Measurements from ENCODE around the gene KRT37.

DNA sequence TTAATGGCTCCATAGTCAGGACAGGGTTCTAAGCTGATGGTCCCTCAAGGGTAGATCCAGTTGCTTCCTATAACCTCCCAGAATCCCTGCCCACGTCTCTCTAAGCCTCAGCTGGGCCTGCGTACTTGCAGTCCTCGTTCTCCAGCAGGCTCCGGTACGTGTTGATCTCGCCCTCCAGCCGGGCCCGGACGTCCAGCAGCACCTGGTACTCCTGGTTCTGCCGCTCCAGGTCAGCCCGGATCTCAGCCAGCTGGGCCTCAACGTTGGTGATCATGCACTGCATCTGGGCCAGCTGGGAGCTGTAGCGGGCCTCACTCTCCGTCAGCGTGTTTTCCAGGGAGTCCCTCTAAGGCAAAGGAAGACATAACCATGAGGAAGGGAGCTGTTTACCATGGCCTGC, 38.3 kb upstream of the KRT37 start:
- TF ChIP-seq PATZ1 (CRISPR knock-in tag; IDR thresholded peaks at IDR 0.05; ENCODE audit: borderline replicate concordance) (no peak), CSDC2 (CRISPR knock-in tag; IDR thresholded peaks at IDR 0.05) (no peak), ZNF565 (CRISPR knock-in tag; conservative IDR thresholded peaks at IDR 0.05; ENCODE audit: low read depth) (no peak), ISL1 (CRISPR knock-in tag; IDR thresholded peaks at IDR 0.05) (no peak), ZNF8 (CRISPR knock-in tag; IDR thresholded peaks at IDR 0.05) (no peak), ARNTL (CRISPR knock-in tag; IDR thresholded peaks at IDR 0.05; ENCODE audit: borderline replicate concordance, low read depth) (no peak)
- TF ChIP-seq, protein P1, sequence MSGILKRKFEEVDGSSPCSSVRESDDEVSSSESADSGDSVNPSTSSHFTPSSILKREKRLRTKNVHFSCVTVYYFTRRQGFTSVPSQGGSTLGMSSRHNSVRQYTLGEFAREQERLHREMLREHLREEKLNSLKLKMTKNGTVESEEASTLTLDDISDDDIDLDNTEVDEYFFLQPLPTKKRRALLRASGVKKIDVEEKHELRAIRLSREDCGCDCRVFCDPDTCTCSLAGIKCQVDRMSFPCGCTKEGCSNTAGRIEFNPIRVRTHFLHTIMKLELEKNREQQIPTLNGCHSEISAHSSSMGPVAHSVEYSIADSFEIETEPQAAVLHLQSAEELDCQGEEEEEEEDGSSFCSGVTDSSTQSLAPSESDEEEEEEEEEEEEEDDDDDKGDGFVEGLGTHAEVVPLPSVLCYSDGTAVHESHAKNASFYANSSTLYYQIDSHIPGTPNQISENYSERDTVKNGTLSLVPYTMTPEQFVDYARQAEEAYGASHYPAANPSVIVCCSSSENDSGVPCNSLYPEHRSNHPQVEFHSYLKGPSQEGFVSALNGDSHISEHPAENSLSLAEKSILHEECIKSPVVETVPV (CRISPR knock-in tag; IDR thresholded peaks at IDR 0.05): no peak
